K562 treated with DMSO at 1 percent for 12 hours (cell line): ENCODE data around the gene DCT. TPM values are rescaled to one million over a fixed set of nuclear protein-coding genes. Genes with fewer than 3 reads are reported as not detected.

ENCODE experiments used
- total RNA-seq: library from RNA; unstranded; fragments of 300-600 nt; gene quantifications from 2 replicates; pipeline ENCODE4 v1.2.3, GENCODE V29; 2022; ENCODE audit not compliant: insufficient read depth

Gene DCT
- total RNA-seq, result 0.15 and 0.88 TPM in 2 replicates

GRCh38 chr13:94479616-94480015, at the start of gene DCT:
DCT (minus strand) TSS chr13:94479682; CDS start chr13:94479255, 427 bp downstream.

Other genes with a start within 250 kb of the DCT start
- gene TGDS, start 116.5 kb upstream of the DCT start, total RNA-seq, result 5.4 and 11.5 TPM in 2 replicates
- 0.65 and 1.6 TPM in 2 replicates for gene GPR180, start 122.2 kb upstream of the DCT start, total RNA-seq
- gene SOX21, start 232.9 kb upstream of the DCT start, total RNA-seq, result not detected in 2 replicates